ENCODE data around the gene EEPD1.
"Not testable (repeated sequence)": the region's sequence is repeated elsewhere in the genome, so short reads cannot be mapped to it uniquely, and the experiment has no call there.

DNA sequence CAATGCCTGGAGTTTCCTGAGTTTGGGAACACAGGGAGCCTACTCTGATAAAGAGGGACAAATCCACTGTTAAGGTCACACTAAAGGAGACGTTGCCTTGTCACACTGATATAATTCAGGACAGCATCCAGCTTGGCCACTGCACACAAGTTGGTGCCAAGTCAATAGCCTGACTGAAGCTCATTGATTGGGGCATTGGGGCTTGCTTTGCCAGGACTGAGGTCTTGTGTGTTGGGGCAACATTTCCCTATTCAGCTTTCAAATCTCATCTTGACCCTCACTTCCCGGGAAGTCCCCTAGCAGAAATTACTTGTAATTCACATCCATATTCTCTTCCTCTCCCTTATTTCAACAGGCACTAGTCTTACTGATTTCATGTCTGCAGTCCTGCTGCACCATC lies 3.8 kb upstream of the EEPD1 start:
- TF ChIP-seq POLR2AphosphoS5 (IDR thresholded peaks at IDR 0.05): not testable (repeated sequence)
- TF ChIP-seq, protein P1, sequence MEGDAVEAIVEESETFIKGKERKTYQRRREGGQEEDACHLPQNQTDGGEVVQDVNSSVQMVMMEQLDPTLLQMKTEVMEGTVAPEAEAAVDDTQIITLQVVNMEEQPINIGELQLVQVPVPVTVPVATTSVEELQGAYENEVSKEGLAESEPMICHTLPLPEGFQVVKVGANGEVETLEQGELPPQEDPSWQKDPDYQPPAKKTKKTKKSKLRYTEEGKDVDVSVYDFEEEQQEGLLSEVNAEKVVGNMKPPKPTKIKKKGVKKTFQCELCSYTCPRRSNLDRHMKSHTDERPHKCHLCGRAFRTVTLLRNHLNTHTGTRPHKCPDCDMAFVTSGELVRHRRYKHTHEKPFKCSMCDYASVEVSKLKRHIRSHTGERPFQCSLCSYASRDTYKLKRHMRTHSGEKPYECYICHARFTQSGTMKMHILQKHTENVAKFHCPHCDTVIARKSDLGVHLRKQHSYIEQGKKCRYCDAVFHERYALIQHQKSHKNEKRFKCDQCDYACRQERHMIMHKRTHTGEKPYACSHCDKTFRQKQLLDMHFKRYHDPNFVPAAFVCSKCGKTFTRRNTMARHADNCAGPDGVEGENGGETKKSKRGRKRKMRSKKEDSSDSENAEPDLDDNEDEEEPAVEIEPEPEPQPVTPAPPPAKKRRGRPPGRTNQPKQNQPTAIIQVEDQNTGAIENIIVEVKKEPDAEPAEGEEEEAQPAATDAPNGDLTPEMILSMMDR (IDR thresholded peaks at IDR 0.05): not testable (repeated sequence)
